Immature natural killer cell (primary cell): Measurements from ENCODE around the gene CALHM1. TPM values are rescaled to one million over a fixed set of nuclear protein-coding genes. Genes with fewer than 3 reads are reported as not detected.
"Not testable (repeated sequence)": the region's sequence is repeated elsewhere in the genome, so short reads cannot be mapped to it uniquely, and the experiment has no call there.

Source experiments
- DNase-seq, 3 donors: peaks; one replicate each; pipeline ENCODE4 v3.0.0; 2022; ENCODE audit warnings: mixed read lengths in 1 of 3
- H3K27ac Mint-ChIP-seq, 6 donors: one replicate each; pipeline ENCODE4 v1.8.0; 2020; ENCODE audit warnings: mixed read lengths in 6 of 6, mild to moderate bottlenecking in 5 of 6, inconsistent platforms in 4 of 6, moderate library complexity in 3 of 6
- H3K27me3 Mint-ChIP-seq, 3 donors: one replicate each; pipeline ENCODE4 v1.8.0; 2020 to 2021; ENCODE audit warnings: low read depth in 3 of 3, mild to moderate bottlenecking in 3 of 3, mixed read lengths in 3 of 3, moderate library complexity in 3 of 3, inconsistent platforms in 1 of 3
- H3K36me3 Mint-ChIP-seq, 3 donors: one replicate each; pipeline ENCODE4 v1.8.0; 2020; ENCODE audit warnings: mixed read lengths in 3 of 3, inconsistent platforms in 2 of 3, mild to moderate bottlenecking in 2 of 3
- H3K4me1 Mint-ChIP-seq, 2 donors: one replicate each; pipeline ENCODE4 v1.8.0; 2020; ENCODE audit warnings: inconsistent platforms in 2 of 2, mild to moderate bottlenecking in 2 of 2, mixed read lengths in 2 of 2, moderate library complexity in 1 of 2
- H3K4me3 Mint-ChIP-seq, 5 donors: one replicate each; pipeline ENCODE4 v1.8.0; 2020; ENCODE audit warnings: mild to moderate bottlenecking in 5 of 5, mixed read lengths in 5 of 5, inconsistent platforms in 3 of 5, moderate library complexity in 3 of 5
- H3K9me3 Mint-ChIP-seq, 6 donors: one replicate each; pipeline ENCODE4 v1.8.0; 2020; ENCODE audit warnings: mild to moderate bottlenecking in 6 of 6, mixed read lengths in 6 of 6, inconsistent platforms in 4 of 6, moderate library complexity in 3 of 6
- polyA plus RNA-seq, 3 donors: library from polyadenylated mRNA; unstranded; fragments of 300-500 nt; fragmentation: Illumina TruSeq; gene quantifications; one replicate each; pipeline ENCODE4 v1.2.3, GENCODE V29; 2021

Gene CALHM1
- polyA plus RNA-seq, 3 donors from 2014 or later = 0.56 to 0.91 TPM; not detected in 1

GRCh38 chr10:103423748-103424147 is 35.0 kb downstream of the CALHM1 start:
- Mint-ChIP-seq H3K9me3 (no peaks in the 10 kb centered on the region), H3K27me3 (no peaks in the 10 kb centered on the region), H3K4me1 (peaks cover 0 to under 1% of the 10 kb centered on the region in 2 donors), H3K36me3 (peaks cover 30 to 66% (median 37%) of the 10 kb centered on the region in 3 donors), H3K4me3 (no peak overlapping the region), H3K27ac (no peak overlapping the region)
- no peak for DNase-seq

DNA sequence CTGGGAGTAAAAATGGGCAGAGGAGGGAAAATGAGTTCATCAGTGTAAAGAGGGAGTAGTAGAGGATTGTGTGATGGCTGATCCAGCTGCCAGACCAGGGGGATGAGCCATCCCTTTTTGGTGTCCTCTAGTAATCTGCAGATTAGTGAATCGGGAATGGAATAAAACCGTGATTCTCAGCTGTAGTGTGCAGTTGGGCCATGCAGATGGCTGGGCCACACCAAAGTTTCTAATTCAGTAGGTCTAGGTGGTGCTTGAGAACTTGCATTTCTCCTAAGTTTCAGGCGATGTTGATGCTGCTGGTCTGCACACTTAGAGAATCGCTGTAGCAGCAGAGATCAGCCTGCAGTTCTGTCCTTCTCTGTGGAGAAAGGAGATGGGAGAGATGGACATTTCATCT is 39.6 kb downstream of the CALHM1 start:
- no peak for DNase-seq
- no peaks in the 10 kb centered on the region for H3K4me1 Mint-ChIP-seq
- H3K9me3 Mint-ChIP-seq = no peaks in the 10 kb centered on the region
- H3K36me3 Mint-ChIP-seq = peaks cover 39 to 71% (median 41%) of the 10 kb centered on the region in 3 donors
- no peak overlapping the region for H3K4me3 Mint-ChIP-seq
- no peak overlapping the region for H3K27ac Mint-ChIP-seq
- H3K27me3 Mint-ChIP-seq = peaks cover 0 to 3% (median 0%) of the 10 kb centered on the region in 3 donors

DNA sequence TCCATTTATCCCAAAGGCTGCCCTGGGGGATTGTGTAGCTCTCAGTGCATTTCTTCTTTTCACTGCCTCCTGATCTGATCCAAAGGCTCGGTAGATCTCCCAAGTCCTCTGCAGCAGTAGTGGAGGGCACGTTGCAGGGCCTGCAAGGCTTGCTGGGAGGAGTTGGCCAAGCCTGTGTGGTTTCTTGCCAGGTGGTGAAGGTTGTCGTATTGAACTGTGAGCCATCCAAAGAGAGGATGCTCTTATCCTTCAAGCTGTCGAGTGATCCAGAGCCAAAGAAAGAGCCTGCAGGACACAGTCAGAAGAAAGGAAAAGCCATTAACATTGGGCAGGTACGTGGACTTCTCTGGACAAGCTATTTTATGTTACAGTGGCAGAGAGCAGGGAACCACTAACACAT is 41.1 kb downstream of the CALHM1 start:
- H3K4me1 Mint-ChIP-seq = no peaks in the 10 kb centered on the region
- H3K27me3 Mint-ChIP-seq = peaks cover 0 to 3% (median 0%) of the 10 kb centered on the region in 3 donors
- H3K4me3 Mint-ChIP-seq = no peak overlapping the region
- H3K9me3 Mint-ChIP-seq = no peaks in the 10 kb centered on the region
- DNase-seq = no peak
- H3K27ac Mint-ChIP-seq = no peak overlapping the region
- H3K36me3 Mint-ChIP-seq = peaks cover 33 to 73% (median 37%) of the 10 kb centered on the region in 3 donors

- not testable (repeated sequence) for H3K4me3 Mint-ChIP-seq, H3K27me3 Mint-ChIP-seq, DNase-seq, H3K9me3 Mint-ChIP-seq, H3K4me1 Mint-ChIP-seq, H3K27ac Mint-ChIP-seq
- H3K36me3 Mint-ChIP-seq = peaks cover 29 to 69% (median 37%) of the 10 kb centered on the region in 3 donors
These were observed 41.6 kb downstream of the CALHM1 start for GRCh38 chr10:103417148-103417469.

DNA sequence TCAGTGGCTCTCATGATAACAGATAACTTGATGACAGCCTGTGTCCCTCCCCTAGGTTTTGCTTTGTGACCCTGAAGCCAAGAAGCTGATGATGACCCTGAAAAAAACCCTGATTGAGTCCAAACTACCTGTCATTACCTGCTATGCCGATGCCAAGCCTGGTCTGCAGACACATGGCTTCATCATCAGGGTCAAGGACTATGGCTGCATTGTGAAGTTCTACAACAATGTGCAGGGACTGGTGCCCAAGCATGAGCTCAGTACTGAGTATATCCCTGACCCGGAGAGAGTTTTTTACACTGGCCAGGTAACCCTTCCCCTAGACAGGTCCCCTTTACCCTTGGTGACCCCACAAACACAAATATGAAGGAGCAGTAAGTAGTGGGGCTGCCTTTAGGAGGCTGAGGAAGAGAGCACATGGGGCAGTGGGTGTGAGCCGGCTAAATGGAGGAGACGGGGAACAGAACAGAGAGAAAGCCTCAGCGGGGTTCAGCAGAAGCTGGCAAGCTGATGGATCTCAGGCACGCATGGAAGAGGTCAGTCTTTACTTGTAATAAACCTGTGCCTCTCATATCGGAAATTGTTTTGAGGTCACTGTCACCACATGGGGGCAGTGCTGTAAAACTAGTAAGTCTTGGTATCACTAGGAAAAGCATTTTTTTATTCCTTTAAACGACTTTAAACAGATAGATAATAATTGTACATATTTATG is 42.1 kb downstream of the CALHM1 start:
- Mint-ChIP-seq H3K4me3 (no peak overlapping the region), H3K36me3 (peaks cover 29 to 69% (median 37%) of the 10 kb centered on the region in 3 donors), H3K9me3 (no peaks in the 10 kb centered on the region), H3K27me3 (peaks cover 0 to 3% (median 0%) of the 10 kb centered on the region in 3 donors), H3K4me1 (no peaks in the 10 kb centered on the region), H3K27ac (peak overlapping the region in 1 of 6 donors; percentile 43)
- DNase-seq = peak; percentile 50 to 67 (median 59)

GRCh38 chr10:103415581-103415980 is 43.1 kb downstream of the CALHM1 start:
- Mint-ChIP-seq H3K9me3 (no peaks in the 10 kb centered on the region), H3K4me3 (no peak overlapping the region), H3K4me1 (no peaks in the 10 kb centered on the region), H3K27ac (no peak overlapping the region), H3K36me3 (peaks cover 29 to 64% (median 33%) of the 10 kb centered on the region in 3 donors), H3K27me3 (peaks cover 0 to 3% (median 0%) of the 10 kb centered on the region in 3 donors)
- DNase-seq = no peak

GRCh38 chr10:103413564-103413963 is 45.1 kb downstream of the CALHM1 start:
- Mint-ChIP-seq H3K36me3 (peaks cover 25 to 63% (median 39%) of the 10 kb centered on the region in 3 donors), H3K4me3 (no peak overlapping the region), H3K4me1 (no peaks in the 10 kb centered on the region)

More at GRCh38 chr10:103413564-103413963, 45.1 kb downstream of the CALHM1 start:
- Mint-ChIP-seq H3K27me3 (peaks cover 0 to 5% (median 0%) of the 10 kb centered on the region in 3 donors), H3K27ac (no peak overlapping the region), H3K9me3 (no peaks in the 10 kb centered on the region)
- no peak for DNase-seq

Other genes starting within 250 kb of the CALHM1 start
- not detected for gene RPEL1, start 213.0 kb downstream of the CALHM1 start, polyA plus RNA-seq
- not detected for gene INA, start 181.8 kb downstream of the CALHM1 start, polyA plus RNA-seq
- gene PCGF6, start 107.8 kb downstream of the CALHM1 start, polyA plus RNA-seq = 10 to 100 TPM in 1 of 3 donors, 1 to 10 TPM in 2; 7.5 to 11.6 (median 9.1) TPM
- gene TAF5, start 90.9 kb downstream of the CALHM1 start, polyA plus RNA-seq = 1 to 10 TPM; 2.1 to 3.1 (median 2.8) TPM
- 100 to 1,000 TPM; 420 to 588 (median 479) TPM for gene ATP5MK, start 62.4 kb downstream of the CALHM1 start, polyA plus RNA-seq
- 10 to 100 TPM in 1 of 3 donors, 1 to 10 TPM in 1, under 1 TPM in 1; 0.67 to 12.0 (median 6.6) TPM for gene PDCD11, start 62.3 kb downstream of the CALHM1 start, polyA plus RNA-seq
- 100 to 1,000 TPM in 1 of 3 donors, 10 to 100 TPM in 2; 43.3 to 125 (median 72.6) TPM for gene CALHM2, start 6.5 kb downstream of the CALHM1 start, polyA plus RNA-seq
- not detected for gene CALHM3, start 20.3 kb upstream of the CALHM1 start, polyA plus RNA-seq
- under 1 TPM in 2 of 3 donors, not detected in 1; 0.07 to 0.35 TPM for gene NEURL1, start 34.8 kb upstream of the CALHM1 start, polyA plus RNA-seq